NK-92 treated with Interleukin-12 subunit alpha and Interleukin-12 subunit beta, amount 100 ng/mL, for 24 hours (cell line): ENCODE results near the gene MS4A6A.

Experiments used
- DNase-seq: peaks from one replicate; lab custom pipeline; 2025; lab: John Stamatoyannopoulos, UW

MS4A6A gene

GRCh38 chr11:60128376-60128775 lies 54.5 kb downstream of the MS4A6A start:
- no peak for DNase-seq

- no peak for DNase-seq
These were observed 55.5 kb downstream of the MS4A6A start for GRCh38 chr11:60127311-60127811.

DNA sequence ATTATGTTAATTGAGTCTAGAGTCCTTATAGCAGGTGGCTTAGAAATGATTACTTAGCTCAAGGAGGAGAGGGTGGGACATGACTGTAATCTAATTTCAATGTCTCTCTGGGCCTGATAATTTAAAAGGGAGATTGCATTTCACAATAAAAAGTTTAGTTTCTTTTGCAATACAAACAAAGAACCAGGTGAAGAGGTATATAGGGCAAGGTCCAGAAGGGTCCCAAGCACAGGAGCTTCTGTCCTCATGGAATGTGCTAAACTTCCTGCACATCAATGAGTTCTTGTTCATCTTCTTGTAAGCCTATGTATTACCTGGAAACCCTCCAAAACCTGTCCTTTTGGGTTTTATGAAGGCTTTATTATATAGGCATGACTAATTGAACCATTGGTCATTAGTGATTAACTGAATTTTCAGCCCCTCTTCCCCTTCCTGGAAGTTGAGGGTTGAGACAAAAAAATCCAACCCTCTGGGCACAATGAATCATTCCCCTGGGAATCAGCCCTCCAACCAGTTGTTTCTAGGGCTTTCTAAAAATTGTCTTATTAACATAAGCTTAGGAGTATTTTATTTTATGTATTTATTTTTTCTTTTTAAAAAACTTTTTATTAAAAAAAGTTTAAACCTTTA lies 56.8 kb downstream of the MS4A6A start:
- no peak for DNase-seq

DNA sequence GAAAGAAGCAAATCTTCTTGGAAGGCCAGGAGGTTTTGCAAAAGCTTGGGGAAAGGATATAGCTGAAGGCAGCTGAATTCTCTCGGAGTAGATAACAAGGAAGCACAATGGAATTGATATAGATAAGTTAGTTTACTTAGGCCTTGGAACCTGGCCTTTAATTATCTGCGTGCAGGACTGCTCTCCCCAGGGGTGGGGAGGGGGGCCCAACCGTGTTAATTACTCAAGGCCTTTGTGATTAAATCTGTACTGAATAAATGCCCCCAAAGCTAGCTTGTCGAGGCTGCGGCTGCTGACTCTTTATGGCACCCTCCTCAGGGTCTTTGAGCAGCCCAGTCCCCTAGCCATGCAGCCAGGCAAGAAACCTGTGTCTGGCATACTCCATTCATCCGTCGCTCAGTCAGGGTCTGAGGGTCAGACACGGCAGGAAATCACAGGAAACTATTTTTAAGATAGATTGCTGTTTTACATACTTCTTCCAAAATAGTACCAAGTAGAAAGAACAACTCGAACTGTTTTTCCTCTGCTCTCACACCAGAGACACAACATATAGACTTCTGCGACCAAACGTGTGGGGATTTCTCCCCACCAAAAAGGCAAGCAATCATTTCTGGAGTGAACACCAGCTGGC lies 58.0 kb downstream of the MS4A6A start:
- no peak for DNase-seq
